H1 (cell line): ENCODE data around the gene PLEKHO1. TPM values are rescaled to one million over a fixed set of nuclear protein-coding genes. Genes with fewer than 3 reads are reported as not detected.
A peak's percentile ranks its signal among the peaks of the same experiment; 100 is the strongest.

Experiments
- ASH2L ChIP-seq: fragments of 200-600, 300-600 bp; sonication (generic); IDR thresholded peaks from one replicate; pipeline ENCODE4 v1.7.1; 2017; ENCODE audit warnings: low read length
- EP300 ChIP-seq, 2 experiments: IDR thresholded peaks; 1 replicate in 1 of 2; 2 replicates in 1 of 2; pipeline ENCODE4 v1.6.1; 2011 to 2012; ENCODE audit warnings: low read depth in 2 of 2, low read length in 2 of 2, mild to moderate bottlenecking in 2 of 2, borderline replicate concordance in 1 of 2, inconsistent platforms in 1 of 2, moderate library complexity in 1 of 2
- KDM4A ChIP-seq: IDR thresholded peaks from one replicate; pipeline ENCODE4 v1.7.1; 2012; ENCODE audit warnings: low read depth, mild to moderate bottlenecking, moderate library complexity, low read length, inconsistent platforms; ENCODE audit not compliant: severe bottlenecking
- PHF8 ChIP-seq: fragments of 200-600 bp; sonication (generic); conservative IDR thresholded peaks from 2 replicates; pipeline ENCODE4 v1.7.1; 2012; ENCODE audit warnings: low read depth, mild to moderate bottlenecking, inconsistent platforms, low read length, moderate library complexity
- POLR2A ChIP-seq, 2 experiments: IDR thresholded peaks; 1 replicate in 1 of 2; 2 replicates in 1 of 2; pipeline ENCODE4 v1.6.1; 2011; ENCODE audit warnings: low read depth in 2 of 2, low read length in 2 of 2, mild to moderate bottlenecking in 2 of 2; ENCODE audit errors: control extremely low read depth in 1 of 2
- POLR2AphosphoS5 ChIP-seq: IDR thresholded peaks from 2 replicates; pipeline ENCODE4 v1.6.1; 2011; ENCODE audit warnings: low read depth, low read length
- RBBP5 ChIP-seq: IDR thresholded peaks from 2 replicates; pipeline ENCODE4 v1.7.1; 2012; ENCODE audit warnings: low read depth, mild to moderate bottlenecking, inconsistent platforms, low read length, moderate library complexity, borderline replicate concordance
- RFX5 ChIP-seq: IDR thresholded peaks from 2 replicates; pipeline ENCODE4 v1.6.1; 2011; ENCODE audit warnings: low read depth, low read length, improper control_type of control experiment, borderline replicate concordance
- RXRA ChIP-seq: IDR thresholded peaks from 2 replicates; pipeline ENCODE4 v1.6.1; 2011; ENCODE audit warnings: low read depth, mild to moderate bottlenecking, low read length, moderate library complexity; ENCODE audit not compliant: insufficient read depth
- polyA plus RNA-seq, 7 experiments: library from polyadenylated mRNA; depleted of rRNA in 3 of 7; stranded (reverse) in 5 of 7; unstranded in 2 of 7; fragments of >200 nt in 5 of 7; fragments of 200-250 nt in 2 of 7; gene quantifications; 1 replicate in 5 of 7; 2 replicates in 1 of 7; 4 replicates in 1 of 7; pipeline versions ENCODE4 v1.2.1 to v1.2.3, GENCODE V29; 2011 to 2013; ENCODE audit warnings: missing spikeins in 2 of 7, mixed read lengths in 2 of 7
- total RNA-seq: library from RNA; stranded (reverse); fragmentation: NEBNext Ultra II Directional; extraction: Animal tissue kit (Norgen Biotek cat#: 25700); gene quantifications from 2 replicates; pipeline ENCODE4 v1.2.1, GENCODE V29; 2021
- TF ChIP-seq, protein P1 (sequence below): IDR thresholded peaks from 2 replicates; pipeline ENCODE4 v1.6.1; 2012; ENCODE audit warnings: inconsistent platforms

Gene PLEKHO1
- total and polyA plus RNA-seq, 2 of the 8 experiments (the other 6 are each of a cell fraction or from before 2014, with no cell fraction given): 23.2 to 37.0 TPM

DNA sequence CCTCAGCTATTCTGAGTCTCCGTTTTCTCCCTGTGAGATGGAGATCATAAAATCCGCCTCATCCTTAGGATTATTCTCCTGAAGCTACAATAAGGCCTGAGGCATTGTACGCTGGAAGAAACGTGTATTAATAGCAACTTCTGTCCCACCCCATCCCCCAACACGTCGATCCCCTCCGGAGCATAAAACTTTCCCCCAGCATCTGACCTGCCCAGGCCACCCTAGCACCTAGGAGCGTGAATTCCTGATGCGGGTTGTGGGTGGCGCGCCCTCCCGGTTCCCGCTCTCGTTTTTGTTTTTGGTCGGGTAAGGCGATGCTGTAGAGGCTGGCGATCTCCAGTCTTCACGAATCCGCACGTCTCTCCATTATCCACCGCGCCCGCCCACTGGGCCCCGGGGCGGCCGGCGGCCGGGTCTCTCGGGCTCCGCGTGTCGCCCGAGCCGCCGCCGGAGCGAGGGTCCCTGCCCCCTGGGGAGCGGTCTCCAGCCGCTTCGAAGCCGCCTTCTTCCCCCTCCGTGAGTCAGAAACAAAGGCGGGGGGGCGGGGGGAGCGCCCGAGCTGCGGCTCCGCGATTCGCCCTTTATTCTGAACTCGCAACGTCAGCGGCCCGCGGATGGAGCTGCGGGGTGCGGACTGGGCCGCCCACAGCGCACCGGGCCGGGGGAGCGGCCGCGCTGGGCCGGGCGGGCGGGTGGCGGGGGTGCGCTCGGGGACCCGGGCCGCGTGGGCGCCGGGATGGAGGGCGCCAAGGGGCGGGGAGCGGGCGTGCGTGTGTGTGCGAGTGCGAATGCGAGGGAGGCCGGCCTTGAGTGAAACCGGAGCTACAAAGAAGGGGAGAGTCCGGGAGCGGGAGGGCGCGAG lies at the start of gene PLEKHO1 (continued):
- TF ChIP-seq RXRA (no peak), RFX5 (no peak), PHF8 (peak; percentile 65), POLR2AphosphoS5 (peak; percentile 71; the same call in 1 of the 2 replicates), EP300 (IDR thresholded peaks at IDR 0.05; ENCODE audit: borderline replicate concordance in 1 of 2, low read depth in 2 of 2, low read length in 2 of 2) (peak in 1 of 2 experiments; percentile 1; a peak in 1 of 3 replicates), KDM4A (peak; percentile 26), RBBP5 (peak; percentile 54; the same call in 1 of the 2 replicates), POLR2A (IDR thresholded peaks at IDR 0.05; ENCODE audit: control extremely low read depth in 1 of 2, low read depth in 2 of 2, low read length in 2 of 2) (peak; percentile 29 to 61), ASH2L (peak; percentile 83)
- TF ChIP-seq, protein P1, sequence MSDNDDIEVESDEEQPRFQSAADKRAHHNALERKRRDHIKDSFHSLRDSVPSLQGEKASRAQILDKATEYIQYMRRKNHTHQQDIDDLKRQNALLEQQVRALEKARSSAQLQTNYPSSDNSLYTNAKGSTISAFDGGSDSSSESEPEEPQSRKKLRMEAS: 0 out of 2 replicates have a peak, but pooled peaks have one; percentile 8
